ENCODE data around the gene EMC9. TPM values are rescaled to one million over a fixed set of nuclear protein-coding genes. Genes with fewer than 3 reads are reported as not detected.

Gene EMC9
- total and polyA plus RNA-seq, 10 of the 15 experiments (the other 5 are each of a cell fraction or from before 2014, with no cell fraction given), result 15.3 to 60.5 (median 30.3) TPM

DNA sequence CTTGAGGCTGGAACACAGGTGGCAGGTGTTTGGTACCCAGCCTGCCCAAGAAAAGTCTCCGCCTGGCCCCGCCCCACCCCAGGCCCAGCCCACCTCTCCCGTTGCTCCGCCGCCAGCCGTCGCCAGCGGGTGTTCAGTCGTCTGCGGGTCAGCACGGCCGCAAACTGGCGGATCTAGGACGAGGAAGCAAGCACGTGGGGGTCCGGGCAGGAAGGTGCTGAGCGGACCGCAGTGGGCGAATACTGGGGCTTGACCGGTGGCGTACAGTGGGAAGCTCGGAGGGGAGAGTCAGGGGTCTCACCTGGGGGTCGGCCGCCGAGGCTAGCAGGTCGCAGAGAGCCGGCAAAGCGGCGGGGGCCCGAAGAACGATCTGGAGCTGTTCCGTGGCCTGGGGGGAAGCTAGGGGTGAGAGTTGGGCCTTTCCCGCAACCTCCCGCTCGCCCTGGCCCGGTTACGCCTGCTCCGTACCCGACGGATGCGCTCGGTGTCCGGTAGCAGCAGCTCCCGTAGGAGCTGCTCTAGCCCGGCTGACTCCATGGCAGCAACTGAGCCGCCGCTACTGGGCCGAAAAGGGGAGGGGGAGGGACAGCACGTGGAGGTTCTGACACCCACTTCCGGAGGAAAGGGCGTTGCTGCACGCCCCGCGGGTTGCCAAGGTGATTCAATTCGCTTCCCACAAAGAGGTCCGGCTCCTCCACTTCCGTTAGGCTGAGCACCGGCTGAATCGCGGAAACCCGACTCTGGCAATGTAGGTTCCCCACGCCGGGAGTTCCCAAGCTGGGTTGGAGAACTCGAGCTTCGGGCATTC is 47.1 kb upstream of the EMC9 start, which contains the start of gene IPO4 (continued):
- TF ChIP-seq FOS (IDR thresholded peaks at IDR 0.05; ENCODE audit: borderline replicate concordance, extremely low read depth, insufficient read length), result no peak
- TF ChIP-seq, protein P1, sequence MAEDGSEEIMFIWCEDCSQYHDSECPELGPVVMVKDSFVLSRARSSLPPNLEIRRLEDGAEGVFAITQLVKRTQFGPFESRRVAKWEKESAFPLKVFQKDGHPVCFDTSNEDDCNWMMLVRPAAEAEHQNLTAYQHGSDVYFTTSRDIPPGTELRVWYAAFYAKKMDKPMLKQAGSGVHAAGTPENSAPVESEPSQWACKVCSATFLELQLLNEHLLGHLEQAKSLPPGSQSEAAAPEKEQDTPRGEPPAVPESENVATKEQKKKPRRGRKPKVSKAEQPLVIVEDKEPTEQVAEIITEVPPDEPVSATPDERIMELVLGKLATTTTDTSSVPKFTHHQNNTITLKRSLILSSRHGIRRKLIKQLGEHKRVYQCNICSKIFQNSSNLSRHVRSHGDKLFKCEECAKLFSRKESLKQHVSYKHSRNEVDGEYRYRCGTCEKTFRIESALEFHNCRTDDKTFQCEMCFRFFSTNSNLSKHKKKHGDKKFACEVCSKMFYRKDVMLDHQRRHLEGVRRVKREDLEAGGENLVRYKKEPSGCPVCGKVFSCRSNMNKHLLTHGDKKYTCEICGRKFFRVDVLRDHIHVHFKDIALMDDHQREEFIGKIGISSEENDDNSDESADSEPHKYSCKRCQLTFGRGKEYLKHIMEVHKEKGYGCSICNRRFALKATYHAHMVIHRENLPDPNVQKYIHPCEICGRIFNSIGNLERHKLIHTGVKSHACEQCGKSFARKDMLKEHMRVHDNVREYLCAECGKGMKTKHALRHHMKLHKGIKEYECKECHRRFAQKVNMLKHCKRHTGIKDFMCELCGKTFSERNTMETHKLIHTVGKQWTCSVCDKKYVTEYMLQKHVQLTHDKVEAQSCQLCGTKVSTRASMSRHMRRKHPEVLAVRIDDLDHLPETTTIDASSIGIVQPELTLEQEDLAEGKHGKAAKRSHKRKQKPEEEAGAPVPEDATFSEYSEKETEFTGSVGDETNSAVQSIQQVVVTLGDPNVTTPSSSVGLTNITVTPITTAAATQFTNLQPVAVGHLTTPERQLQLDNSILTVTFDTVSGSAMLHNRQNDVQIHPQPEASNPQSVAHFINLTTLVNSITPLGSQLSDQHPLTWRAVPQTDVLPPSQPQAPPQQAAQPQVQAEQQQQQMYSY (CRISPR knock-in tag; IDR thresholded peaks at IDR 0.05), result no peak
- TF ChIP-seq TBL1XR1 (IDR thresholded peaks at IDR 0.05; ENCODE audit: low read depth, low read length), result peak; percentile 94
- TF ChIP-seq, protein P2, sequence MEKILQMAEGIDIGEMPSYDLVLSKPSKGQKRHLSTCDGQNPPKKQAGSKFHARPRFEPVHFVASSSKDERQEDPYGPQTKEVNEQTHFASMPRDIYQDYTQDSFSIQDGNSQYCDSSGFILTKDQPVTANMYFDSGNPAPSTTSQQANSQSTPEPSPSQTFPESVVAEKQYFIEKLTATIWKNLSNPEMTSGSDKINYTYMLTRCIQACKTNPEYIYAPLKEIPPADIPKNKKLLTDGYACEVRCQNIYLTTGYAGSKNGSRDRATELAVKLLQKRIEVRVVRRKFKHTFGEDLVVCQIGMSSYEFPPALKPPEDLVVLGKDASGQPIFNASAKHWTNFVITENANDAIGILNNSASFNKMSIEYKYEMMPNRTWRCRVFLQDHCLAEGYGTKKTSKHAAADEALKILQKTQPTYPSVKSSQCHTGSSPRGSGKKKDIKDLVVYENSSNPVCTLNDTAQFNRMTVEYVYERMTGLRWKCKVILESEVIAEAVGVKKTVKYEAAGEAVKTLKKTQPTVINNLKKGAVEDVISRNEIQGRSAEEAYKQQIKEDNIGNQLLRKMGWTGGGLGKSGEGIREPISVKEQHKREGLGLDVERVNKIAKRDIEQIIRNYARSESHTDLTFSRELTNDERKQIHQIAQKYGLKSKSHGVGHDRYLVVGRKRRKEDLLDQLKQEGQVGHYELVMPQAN (conservative IDR thresholded peaks at IDR 0.05), result peak; percentile 99
